Stomach (tissue), 4 donors: ENCODE data around the gene CPO.

Experiments
- EP300 ChIP-seq: sonication (generic); formaldehyde crosslinking; IDR thresholded peaks from one replicate; pipeline ENCODE4 v1.6.1; 2017; ENCODE audit warnings: antibody characterized with exemption
- POLR2A ChIP-seq, 4 donors: fragments of 450-650 bp; IDR thresholded peaks; one replicate each; pipeline ENCODE4 v1.6.1; 2016; ENCODE audit warnings: antibody characterized with exemption in 4 of 4, control low read depth in 2 of 4, mild to moderate bottlenecking in 1 of 4, moderate library complexity in 1 of 4
- POLR2AphosphoS5 ChIP-seq, 3 donors: sonication (generic); formaldehyde crosslinking; IDR thresholded peaks; one replicate each; pipeline ENCODE4 v1.6.1; 2016; ENCODE audit warnings: antibody characterized with exemption in 3 of 3
- TF ChIP-seq, protein P1 (sequence below), 7 experiments: fragments of 450-650 bp in 4 of 7; fragments of 200-600 bp in 3 of 7; sonication (generic) in 3 of 7; IDR thresholded peaks; one replicate each; pipeline ENCODE4 v1.5.1; 2016 to 2019; ENCODE audit warnings: antibody characterized with exemption in 7 of 7, control low read depth in 2 of 7, mild to moderate bottlenecking in 1 of 7

DNA sequence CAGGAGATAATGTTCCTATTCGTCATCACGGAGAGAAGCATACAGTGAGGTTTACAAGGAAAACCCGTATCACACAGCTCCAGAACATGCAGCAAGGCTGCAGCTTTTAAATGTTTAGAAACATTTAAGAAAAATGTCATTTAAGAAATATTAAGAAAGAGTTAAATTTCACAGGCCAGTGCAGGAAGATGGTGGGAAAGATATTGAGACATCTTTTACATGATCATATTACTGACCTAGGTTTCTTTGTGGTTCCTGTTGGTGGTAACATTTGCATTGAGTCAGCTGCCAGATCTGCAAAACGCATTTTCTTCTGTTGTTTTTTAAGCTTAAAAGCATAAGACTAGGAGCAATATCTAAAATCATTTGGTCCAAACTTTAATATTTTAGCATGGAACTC lies 44.9 kb downstream of the CPO start:
- TF ChIP-seq, protein P1, sequence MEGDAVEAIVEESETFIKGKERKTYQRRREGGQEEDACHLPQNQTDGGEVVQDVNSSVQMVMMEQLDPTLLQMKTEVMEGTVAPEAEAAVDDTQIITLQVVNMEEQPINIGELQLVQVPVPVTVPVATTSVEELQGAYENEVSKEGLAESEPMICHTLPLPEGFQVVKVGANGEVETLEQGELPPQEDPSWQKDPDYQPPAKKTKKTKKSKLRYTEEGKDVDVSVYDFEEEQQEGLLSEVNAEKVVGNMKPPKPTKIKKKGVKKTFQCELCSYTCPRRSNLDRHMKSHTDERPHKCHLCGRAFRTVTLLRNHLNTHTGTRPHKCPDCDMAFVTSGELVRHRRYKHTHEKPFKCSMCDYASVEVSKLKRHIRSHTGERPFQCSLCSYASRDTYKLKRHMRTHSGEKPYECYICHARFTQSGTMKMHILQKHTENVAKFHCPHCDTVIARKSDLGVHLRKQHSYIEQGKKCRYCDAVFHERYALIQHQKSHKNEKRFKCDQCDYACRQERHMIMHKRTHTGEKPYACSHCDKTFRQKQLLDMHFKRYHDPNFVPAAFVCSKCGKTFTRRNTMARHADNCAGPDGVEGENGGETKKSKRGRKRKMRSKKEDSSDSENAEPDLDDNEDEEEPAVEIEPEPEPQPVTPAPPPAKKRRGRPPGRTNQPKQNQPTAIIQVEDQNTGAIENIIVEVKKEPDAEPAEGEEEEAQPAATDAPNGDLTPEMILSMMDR (IDR thresholded peaks at IDR 0.05): no peak
- no peak for TF ChIP-seq POLR2AphosphoS5 (IDR thresholded peaks at IDR 0.05)
- no peak for TF ChIP-seq POLR2A (IDR thresholded peaks at IDR 0.05)
- no peak for TF ChIP-seq EP300
